Measurements from ENCODE around the gene ZBTB49.
A peak's percentile ranks its signal among the peaks of the same experiment; 100 is the strongest.

ZBTB49 gene

GRCh38 chr4:4350909-4351308 is 60.9 kb downstream of the ZBTB49 start:
- H3K4me3 ChIP-seq (ENCODE audit: low read depth, low read length), result no peak overlapping the region
- no peak for DNase-seq (ENCODE audit: low read depth)
- TF ChIP-seq CTCF (IDR thresholded peaks at IDR 0.05; ENCODE audit: control insufficient read depth, extremely low read depth, insufficient read depth), result no peak

GRCh38 chr4:4355302-4355701 is 65.3 kb downstream of the ZBTB49 start:
- no peak overlapping the region for H3K4me3 ChIP-seq (ENCODE audit: low read depth, low read length)
- no peak for TF ChIP-seq CTCF (IDR thresholded peaks at IDR 0.05; ENCODE audit: control insufficient read depth, extremely low read depth, insufficient read depth)
- no peak for DNase-seq (ENCODE audit: low read depth)

- H3K4me3 ChIP-seq (ENCODE audit: low read depth, low read length), result no peak overlapping the region
- no peak for TF ChIP-seq CTCF (IDR thresholded peaks at IDR 0.05; ENCODE audit: control insufficient read depth, extremely low read depth, insufficient read depth)
- no peak for DNase-seq (ENCODE audit: low read depth)
Observed at GRCh38 chr4:4356106-4357041, 66.3 kb downstream of the ZBTB49 start.

- peak; percentile 35; the same call in 1 of the 2 replicates for TF ChIP-seq CTCF (IDR thresholded peaks at IDR 0.05; ENCODE audit: control insufficient read depth, extremely low read depth, insufficient read depth)
- DNase-seq (ENCODE audit: low read depth), result no peak
- no peak overlapping the region for H3K4me3 ChIP-seq (ENCODE audit: low read depth, low read length)
Observed at GRCh38 chr4:4358093-4358854, 68.2 kb downstream of the ZBTB49 start.

GRCh38 chr4:4361883-4362282 is 71.8 kb downstream of the ZBTB49 start:
- DNase-seq (ENCODE audit: low read depth), result no peak
- TF ChIP-seq CTCF (IDR thresholded peaks at IDR 0.05; ENCODE audit: control insufficient read depth, extremely low read depth, insufficient read depth), result no peak
- H3K4me3 ChIP-seq (ENCODE audit: low read depth, low read length), result no peak overlapping the region

- H3K4me3 ChIP-seq (ENCODE audit: low read depth, low read length), result no peak overlapping the region
- no peak for DNase-seq (ENCODE audit: low read depth)
- no peak for TF ChIP-seq CTCF (IDR thresholded peaks at IDR 0.05; ENCODE audit: control insufficient read depth, extremely low read depth, insufficient read depth)
Observed at GRCh38 chr4:4362991-4363697, 73.1 kb downstream of the ZBTB49 start.
